ENCODE results near the gene GOLM1. TPM values are rescaled to one million over a fixed set of nuclear protein-coding genes. Genes with fewer than 3 reads are reported as not detected.
"Not testable (repeated sequence)": the region's sequence is repeated elsewhere in the genome, so short reads cannot be mapped to it uniquely, and the experiment has no call there.

Gene GOLM1, protein sequence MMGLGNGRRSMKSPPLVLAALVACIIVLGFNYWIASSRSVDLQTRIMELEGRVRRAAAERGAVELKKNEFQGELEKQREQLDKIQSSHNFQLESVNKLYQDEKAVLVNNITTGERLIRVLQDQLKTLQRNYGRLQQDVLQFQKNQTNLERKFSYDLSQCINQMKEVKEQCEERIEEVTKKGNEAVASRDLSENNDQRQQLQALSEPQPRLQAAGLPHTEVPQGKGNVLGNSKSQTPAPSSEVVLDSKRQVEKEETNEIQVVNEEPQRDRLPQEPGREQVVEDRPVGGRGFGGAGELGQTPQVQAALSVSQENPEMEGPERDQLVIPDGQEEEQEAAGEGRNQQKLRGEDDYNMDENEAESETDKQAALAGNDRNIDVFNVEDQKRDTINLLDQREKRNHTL
- total RNA-seq, result 1 to 10 TPM; 3.2 to 4.4 TPM

DNA sequence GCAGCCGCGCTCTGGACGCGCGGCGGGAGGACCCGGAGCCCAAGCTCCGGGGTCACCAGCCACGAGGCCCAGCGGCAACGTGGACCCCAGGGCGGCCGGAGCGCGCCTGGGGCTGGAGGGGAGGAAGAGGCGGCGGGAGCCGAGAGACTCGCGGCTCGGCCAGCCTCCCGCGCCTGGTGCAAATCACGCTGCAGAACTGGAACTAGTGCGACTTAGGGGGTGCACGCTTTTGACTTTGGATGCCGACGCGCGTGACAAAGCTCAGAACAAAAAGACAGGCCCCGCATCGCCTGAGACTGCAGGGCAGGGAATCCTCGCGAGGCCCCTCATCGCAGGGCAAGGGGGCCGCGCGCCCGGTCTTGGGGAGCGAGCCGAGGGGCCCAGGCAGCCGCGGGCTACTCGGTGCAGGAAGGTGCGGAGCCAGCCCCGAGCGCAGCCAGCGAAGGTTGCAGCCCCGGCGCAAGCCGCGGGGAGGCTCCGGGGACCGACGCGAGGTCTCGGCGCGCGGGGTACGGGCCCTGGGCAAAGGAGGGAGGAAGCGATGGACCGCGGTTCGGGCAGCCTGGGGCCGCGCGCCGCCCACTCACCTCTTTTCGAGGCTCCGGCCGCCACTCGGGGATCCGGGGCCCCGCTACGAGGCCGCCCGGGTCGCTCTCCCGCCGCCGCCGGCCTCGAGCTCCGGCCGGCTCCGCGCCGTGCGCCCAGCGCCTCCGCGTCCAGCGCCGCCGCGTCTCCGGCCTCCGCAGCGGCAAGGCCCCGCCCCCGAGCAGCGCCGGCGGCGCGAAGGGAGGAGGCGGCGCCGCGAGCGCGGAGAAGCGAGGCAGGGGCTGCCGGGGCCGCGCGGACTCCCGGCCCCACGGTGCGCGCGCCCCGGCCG, at the start of gene GOLM1:
Gene GOLM1 (minus strand): TSS at position 735 of the 877 bp plus-strand sequence. CDS start 20,238 bp downstream, outside the sequence.
- peaks cover 42% of the 10 kb centered on the region for H3K27me3 Mint-ChIP-seq
- peak within 1 kb of the TSS; percentile 75 for H3K4me3 Mint-ChIP-seq
- peaks cover 17% of the 10 kb centered on the region for H3K4me1 Mint-ChIP-seq
- POLR2A ChIA-PET, result no interaction called here
- H3K9me3 Mint-ChIP-seq, result no peaks in the 10 kb centered on the region
- H3K36me3 Mint-ChIP-seq (ENCODE audit: low read depth), result no peaks in the 10 kb centered on the region
- no peak within 1 kb of the TSS for H3K27ac Mint-ChIP-seq
- DNase-seq, result peak; percentile 36
- CTCF ChIA-PET, result interaction anchor here (1.1 kb wide), 1 partner anchor 241 kb away, joined by 3 read pairs; no protein-coding TSS in a partner anchor

DNA sequence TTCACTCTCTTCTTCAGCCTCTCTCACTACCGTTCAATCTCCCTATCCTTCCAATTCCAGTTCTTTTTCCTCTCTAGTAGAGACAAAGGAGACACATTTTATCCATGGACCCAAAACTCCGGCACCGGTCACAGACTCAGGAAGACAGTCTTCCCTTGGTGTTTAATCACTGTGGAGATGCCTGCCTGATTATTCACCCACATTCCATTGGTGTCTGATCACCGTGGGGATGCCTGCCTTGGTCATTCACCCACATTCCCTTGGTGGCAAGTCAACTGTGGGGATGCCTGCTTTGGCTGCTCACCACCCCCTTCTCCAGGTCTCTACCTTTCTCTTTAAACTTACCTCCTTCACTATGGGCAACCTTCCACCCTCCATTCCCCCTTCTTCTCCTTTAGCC, 47.3 kb upstream of the GOLM1 start:
- H3K4me1 Mint-ChIP-seq; POLR2A ChIA-PET; H3K4me3 Mint-ChIP-seq; H3K27ac Mint-ChIP-seq; H3K9me3 Mint-ChIP-seq; DNase-seq; H3K27me3 Mint-ChIP-seq; H3K36me3 Mint-ChIP-seq (ENCODE audit: low read depth); CTCF ChIA-PET: not testable (repeated sequence)

DNA sequence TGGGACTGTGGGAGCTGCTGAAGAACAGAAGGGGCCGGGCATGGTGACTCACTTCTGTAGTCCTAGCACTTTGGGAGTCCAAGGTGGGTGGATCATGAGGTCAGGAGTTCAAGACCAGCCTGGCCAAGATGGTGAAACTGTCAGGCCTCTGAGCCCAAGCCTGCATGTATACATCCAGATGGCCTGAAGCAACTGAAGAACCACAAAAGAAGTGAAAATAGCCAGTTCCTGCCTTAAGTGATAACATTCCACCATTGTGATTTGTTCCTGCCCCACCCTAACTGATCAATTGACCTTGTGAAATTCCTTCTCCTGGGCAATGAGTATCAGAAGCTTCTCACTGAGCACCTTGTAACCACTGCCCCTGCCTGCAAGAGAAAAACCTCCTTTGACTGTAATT, 46.6 kb upstream of the GOLM1 start:
- POLR2A ChIA-PET; H3K36me3 Mint-ChIP-seq (ENCODE audit: low read depth); H3K4me1 Mint-ChIP-seq; H3K9me3 Mint-ChIP-seq; CTCF ChIA-PET; DNase-seq; H3K27ac Mint-ChIP-seq; H3K4me3 Mint-ChIP-seq; H3K27me3 Mint-ChIP-seq: not testable (repeated sequence)

DNA sequence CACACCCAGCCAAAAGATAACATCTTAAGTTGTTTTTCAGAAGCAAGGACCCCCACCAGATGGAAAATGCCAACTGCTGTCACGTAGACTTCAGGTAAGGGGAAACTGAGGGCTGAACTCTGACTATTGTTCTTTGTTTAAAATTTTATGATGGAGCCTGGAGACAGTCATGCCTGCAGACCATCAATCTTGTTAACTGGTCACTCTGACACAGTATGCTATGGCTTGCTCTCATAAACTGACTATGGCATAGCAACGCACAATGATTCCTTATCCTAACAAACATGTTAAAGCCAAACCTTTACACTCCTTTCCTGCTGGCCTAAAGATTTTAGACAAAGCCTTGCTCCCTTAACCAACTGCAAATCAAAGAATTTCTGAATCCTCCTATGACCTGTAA, 43.6 kb upstream of the GOLM1 start:
- no peaks in the 10 kb centered on the region for H3K4me1 Mint-ChIP-seq
- ChIA-PET POLR2A (no interaction called here), CTCF (no interaction called here)
- no peak for DNase-seq
- no peaks in the 10 kb centered on the region for H3K36me3 Mint-ChIP-seq (ENCODE audit: low read depth)
- peaks cover 2% of the 10 kb centered on the region for H3K27me3 Mint-ChIP-seq
- no peak overlapping the region for H3K4me3 Mint-ChIP-seq
- H3K9me3 Mint-ChIP-seq, result peaks cover 1% of the 10 kb centered on the region
- H3K27ac Mint-ChIP-seq, result no peak overlapping the region

DNA sequence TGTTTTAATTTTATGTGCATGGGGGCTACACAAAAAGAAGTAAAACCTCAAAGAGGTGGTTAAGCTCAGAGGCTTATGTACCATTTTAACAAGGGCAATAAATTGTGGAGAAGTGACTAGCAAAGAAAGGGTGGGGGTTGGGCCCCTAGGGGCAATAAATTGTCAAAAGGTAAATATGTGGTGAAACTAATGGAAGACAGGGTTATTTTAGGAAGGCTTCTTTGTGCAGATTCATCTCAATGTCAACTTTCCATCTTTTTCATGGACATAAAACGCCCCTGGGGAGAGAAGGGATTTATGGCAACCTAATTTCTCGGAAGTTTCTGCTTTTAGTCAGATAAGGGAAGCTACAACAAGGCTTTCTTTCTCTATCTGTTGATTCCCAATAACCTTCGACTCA, 42.5 kb upstream of the GOLM1 start:
- Mint-ChIP-seq H3K9me3 (peaks cover 1% of the 10 kb centered on the region), H3K4me1 (no peaks in the 10 kb centered on the region), H3K36me3 (ENCODE audit: low read depth) (no peaks in the 10 kb centered on the region), H3K27me3 (peaks cover 2% of the 10 kb centered on the region), H3K27ac (no peak overlapping the region), H3K4me3 (no peak overlapping the region)
- ChIA-PET POLR2A (no interaction called here), CTCF (no interaction called here)
- DNase-seq, result no peak

DNA sequence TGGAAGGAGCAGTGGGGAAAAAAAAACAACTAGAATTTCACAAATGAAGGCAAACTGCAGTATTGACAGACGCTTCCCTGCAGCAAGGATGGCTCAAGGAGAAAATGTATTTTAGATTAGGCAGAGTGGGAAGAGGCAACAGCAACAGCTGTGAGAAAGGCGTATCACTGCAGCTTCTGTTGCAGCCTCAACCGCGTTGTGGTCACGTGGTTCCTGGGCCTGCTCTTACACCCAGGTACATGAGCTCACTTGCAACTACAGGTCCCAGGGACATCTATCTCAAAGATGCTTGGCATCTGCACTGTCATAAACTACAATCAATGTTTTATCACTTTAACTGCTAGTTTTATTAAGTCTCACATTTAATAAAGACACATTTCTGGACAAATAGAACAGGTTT, 36.0 kb upstream of the GOLM1 start:
- no peaks in the 10 kb centered on the region for H3K36me3 Mint-ChIP-seq (ENCODE audit: low read depth)
- H3K27me3 Mint-ChIP-seq, result peaks cover 2% of the 10 kb centered on the region
- no peak for DNase-seq
- H3K4me1 Mint-ChIP-seq, result no peaks in the 10 kb centered on the region
- peaks cover 2% of the 10 kb centered on the region for H3K9me3 Mint-ChIP-seq
- ChIA-PET POLR2A (no interaction called here), CTCF (interaction anchor here (1.9 kb wide), 1 partner anchor 68 kb away, joined by 4 read pairs; no protein-coding TSS in a partner anchor)
- H3K27ac Mint-ChIP-seq, result no peak overlapping the region
- no peak overlapping the region for H3K4me3 Mint-ChIP-seq

DNA sequence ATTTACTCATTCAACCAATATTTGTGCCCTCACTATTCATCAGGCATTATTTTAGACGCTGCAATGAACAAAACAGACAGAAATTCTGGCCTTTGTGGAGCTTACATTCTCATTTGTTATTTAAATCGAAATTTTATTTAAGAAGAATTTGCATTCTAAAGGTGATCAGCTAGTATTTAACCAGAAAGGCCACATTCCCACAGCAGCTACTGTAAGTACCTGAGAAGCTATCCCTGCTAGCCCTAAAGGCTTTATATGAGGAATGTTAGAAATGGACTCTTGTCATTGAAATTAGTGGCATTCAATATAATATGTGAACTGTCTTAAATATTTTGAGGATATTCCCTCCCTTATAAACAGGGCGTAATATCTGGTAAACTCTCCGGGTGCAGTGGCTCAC, 35.0 kb upstream of the GOLM1 start:
- no peaks in the 10 kb centered on the region for H3K4me1 Mint-ChIP-seq
- H3K27ac Mint-ChIP-seq, result no peak overlapping the region
- no peak overlapping the region for H3K4me3 Mint-ChIP-seq
- DNase-seq, result no peak
- ChIA-PET POLR2A (no interaction called here), CTCF (no interaction called here)
- peaks cover 2% of the 10 kb centered on the region for H3K27me3 Mint-ChIP-seq
- H3K36me3 Mint-ChIP-seq (ENCODE audit: low read depth), result no peaks in the 10 kb centered on the region
- H3K9me3 Mint-ChIP-seq, result peaks cover 2% of the 10 kb centered on the region

DNA sequence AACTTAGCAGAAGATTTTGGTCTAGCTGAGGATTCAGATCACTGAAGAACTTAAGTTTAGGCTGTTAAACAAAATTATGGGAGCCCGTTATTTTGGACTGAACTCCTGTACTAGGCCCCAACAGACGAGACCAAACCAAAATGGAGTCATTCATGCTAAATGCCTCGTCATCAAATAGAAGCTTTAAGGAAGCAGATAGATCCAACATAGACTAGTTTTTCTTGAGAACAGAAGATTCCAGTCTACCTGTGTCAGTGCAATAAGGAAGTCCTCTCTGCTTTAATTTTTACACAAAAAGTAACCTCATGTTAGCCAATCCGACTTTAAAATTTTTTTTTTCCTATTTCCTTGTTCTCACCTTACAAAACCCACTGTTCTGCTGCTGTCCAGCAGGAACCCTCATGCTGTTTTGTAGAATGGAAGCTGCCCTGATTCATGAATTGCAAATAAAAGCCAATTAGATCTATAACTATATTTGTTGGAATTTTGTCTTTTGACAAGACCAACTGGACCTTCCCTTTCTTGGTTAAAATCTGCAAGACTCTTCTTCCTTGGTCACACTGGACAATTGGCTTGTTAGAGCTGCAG, 29.0 kb upstream of the GOLM1 start:
- POLR2A ChIA-PET, result no interaction called here
- H3K4me1 Mint-ChIP-seq, result no peaks in the 10 kb centered on the region
- peaks cover 2% of the 10 kb centered on the region for H3K9me3 Mint-ChIP-seq
- CTCF ChIA-PET, result no interaction called here
- DNase-seq, result no peak
- no peak overlapping the region for H3K27ac Mint-ChIP-seq
- H3K27me3 Mint-ChIP-seq, result peaks cover 2% of the 10 kb centered on the region
- no peaks in the 10 kb centered on the region for H3K36me3 Mint-ChIP-seq (ENCODE audit: low read depth)
- H3K4me3 Mint-ChIP-seq, result no peak overlapping the region

DNA sequence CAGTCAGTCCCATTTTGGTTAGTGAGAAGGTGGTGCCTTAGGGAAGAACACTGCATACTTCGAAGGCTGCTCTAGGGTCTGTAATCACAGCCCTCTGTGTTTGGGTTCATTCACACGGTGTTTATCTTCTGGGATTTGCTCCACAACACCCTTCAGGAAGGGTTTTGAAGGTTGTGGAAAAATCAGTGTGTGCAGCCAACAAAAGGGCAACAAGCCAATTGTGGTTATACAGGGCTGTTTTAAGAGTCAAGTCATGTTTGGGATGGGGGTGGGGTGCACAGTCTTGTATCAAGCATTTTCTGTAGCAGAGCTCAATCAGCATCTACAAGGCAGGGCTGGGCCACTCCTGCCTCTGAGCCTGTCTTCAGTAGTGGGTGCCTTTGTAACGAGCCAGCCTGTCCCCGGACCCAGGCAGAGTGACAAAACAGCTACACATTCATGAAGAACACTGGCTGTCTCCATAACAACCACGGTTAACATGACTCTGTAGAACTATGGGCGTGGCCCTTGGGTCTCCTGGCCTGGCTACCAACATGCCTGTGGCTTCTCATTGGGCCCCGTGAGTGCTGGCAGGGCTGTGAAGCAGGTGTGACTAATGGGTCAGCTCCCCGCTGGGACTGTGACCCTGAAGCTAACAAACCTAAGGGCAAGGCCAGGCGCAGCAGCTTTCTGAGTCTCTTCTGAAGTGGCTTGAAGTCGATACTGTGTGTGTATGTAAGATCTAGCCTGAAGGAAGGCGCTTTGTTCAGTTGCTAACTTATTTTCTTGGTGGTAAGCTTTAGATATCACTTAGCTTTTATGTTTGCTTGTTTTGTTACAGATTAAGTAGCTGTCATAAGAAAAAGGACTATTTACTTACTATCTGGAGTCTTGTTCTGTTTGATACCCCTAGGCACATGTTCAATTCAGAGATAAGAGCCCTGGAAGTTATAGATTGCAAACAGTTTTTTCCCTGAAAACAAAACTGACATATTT, 27.9 kb upstream of the GOLM1 start:
- no peak overlapping the region for H3K27ac Mint-ChIP-seq
- no peaks in the 10 kb centered on the region for H3K4me1 Mint-ChIP-seq
- ChIA-PET CTCF (no interaction called here), POLR2A (no interaction called here)
- H3K4me3 Mint-ChIP-seq, result no peak overlapping the region
- H3K9me3 Mint-ChIP-seq, result peaks cover under 1% of the 10 kb centered on the region
- H3K36me3 Mint-ChIP-seq (ENCODE audit: low read depth), result no peaks in the 10 kb centered on the region
- H3K27me3 Mint-ChIP-seq, result peaks cover under 1% of the 10 kb centered on the region
- no peak for DNase-seq

DNA sequence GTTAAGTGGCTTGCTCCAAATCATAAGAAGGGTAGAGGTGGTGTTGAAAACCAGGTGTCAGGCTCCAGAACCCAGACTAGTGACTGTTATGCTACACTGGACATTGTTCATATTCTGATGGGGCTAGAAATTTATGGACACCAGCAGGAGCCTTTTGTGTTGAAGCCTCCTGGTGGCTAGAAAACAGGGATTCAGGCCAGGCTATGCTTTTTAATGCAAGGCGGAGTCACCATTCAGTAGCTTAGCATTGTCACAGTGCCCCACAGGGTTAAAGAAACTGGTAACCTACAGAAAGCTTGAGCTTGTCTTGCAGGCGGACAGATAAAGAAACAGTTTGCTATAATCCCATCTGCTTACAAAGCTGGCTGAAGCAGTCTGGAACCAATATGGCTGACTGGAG, 23.0 kb upstream of the GOLM1 start:
- Mint-ChIP-seq H3K4me3 (no peak overlapping the region), H3K27ac (no peak overlapping the region), H3K27me3 (no peaks in the 10 kb centered on the region), H3K36me3 (ENCODE audit: low read depth) (no peaks in the 10 kb centered on the region), H3K4me1 (no peaks in the 10 kb centered on the region), H3K9me3 (no peaks in the 10 kb centered on the region)
- ChIA-PET POLR2A (no interaction called here), CTCF (no interaction called here)
- no peak for DNase-seq

DNA sequence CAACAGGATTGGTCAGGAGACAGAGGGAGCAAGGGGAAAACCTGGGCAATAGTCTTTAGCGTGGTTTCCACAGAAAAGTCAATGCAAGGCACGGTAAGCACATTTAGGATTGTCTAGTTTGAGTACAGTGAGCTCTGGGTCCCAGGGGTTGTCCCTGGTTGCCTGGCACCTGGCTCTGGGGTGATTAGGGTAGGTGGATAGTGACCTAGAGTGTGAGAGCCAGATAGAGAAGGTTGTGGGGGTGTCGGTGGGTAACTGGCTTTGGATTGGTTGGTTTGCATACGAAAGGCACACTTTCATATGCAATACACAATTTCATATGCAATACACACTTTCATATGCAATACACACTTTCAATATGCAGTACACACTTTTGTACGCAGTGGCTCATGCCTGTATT, 20.1 kb upstream of the GOLM1 start:
- Mint-ChIP-seq H3K9me3 (no peaks in the 10 kb centered on the region), H3K4me3 (no peak overlapping the region), H3K36me3 (ENCODE audit: low read depth) (no peaks in the 10 kb centered on the region), H3K27me3 (peaks cover 2% of the 10 kb centered on the region), H3K4me1 (no peaks in the 10 kb centered on the region), H3K27ac (no peak overlapping the region)
- DNase-seq, result no peak
- ChIA-PET CTCF (no interaction called here), POLR2A (no interaction called here)

DNA sequence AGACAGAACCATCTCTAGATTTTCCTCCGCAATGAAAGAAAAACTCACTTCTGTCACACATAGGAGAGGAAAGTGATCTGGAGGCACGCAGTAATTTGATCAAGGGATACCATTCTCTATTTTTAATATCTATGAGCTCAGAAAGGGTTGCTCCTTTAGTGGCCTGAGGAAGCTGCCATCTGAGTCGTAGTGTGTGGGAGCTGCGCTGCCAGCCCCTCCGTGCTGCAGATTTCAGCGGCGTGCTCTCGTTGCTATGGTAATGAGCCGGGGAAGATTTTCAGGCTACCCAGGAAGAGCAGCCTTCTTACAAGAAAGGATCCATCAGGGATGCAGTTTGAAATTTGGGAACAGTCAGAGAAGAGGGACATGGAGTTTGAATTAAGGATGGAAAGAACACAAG, 17.1 kb upstream of the GOLM1 start:
- no peak overlapping the region for H3K4me3 Mint-ChIP-seq
- no peaks in the 10 kb centered on the region for H3K36me3 Mint-ChIP-seq (ENCODE audit: low read depth)
- peaks cover 7% of the 10 kb centered on the region for H3K27me3 Mint-ChIP-seq
- ChIA-PET POLR2A (no interaction called here), CTCF (no interaction called here)
- no peak for DNase-seq
- no peaks in the 10 kb centered on the region for H3K4me1 Mint-ChIP-seq
- no peaks in the 10 kb centered on the region for H3K9me3 Mint-ChIP-seq
- no peak overlapping the region for H3K27ac Mint-ChIP-seq

DNA sequence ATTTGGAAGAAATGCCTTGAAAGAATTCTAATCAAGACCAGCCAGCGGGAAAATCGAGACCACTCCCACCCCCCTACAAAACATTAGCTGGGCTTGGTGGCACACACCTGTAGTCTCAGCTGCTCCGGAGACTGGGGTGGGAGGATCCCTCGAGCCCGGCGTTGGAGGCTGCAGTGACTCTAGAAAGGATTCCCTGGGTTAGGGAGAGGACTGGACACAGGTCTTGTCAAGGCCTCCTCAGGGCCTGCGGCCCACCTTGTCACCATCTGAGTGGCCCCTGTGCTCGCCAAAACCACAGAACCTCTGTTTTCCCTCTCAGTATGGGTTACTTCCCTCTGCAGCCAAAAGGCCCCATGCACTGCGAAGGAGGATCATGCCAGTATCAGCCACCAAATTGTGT, 16.5 kb upstream of the GOLM1 start:
- POLR2A ChIA-PET, result no interaction called here
- H3K36me3 Mint-ChIP-seq (ENCODE audit: low read depth), result no peaks in the 10 kb centered on the region

More for the DNA sequence above, 16.5 kb upstream of the GOLM1 start:
- no peaks in the 10 kb centered on the region for H3K9me3 Mint-ChIP-seq
- H3K27me3 Mint-ChIP-seq, result peaks cover 7% of the 10 kb centered on the region
- CTCF ChIA-PET, result no interaction called here
- no peaks in the 10 kb centered on the region for H3K4me1 Mint-ChIP-seq
- DNase-seq, result no peak
- no peak overlapping the region for H3K27ac Mint-ChIP-seq
- H3K4me3 Mint-ChIP-seq, result no peak overlapping the region

Data from activated CD4-positive, alpha-beta memory T cell treated with anti-CD3 and anti-CD28 coated beads, Interleukin-2, amount 10 ng/mL, durations not matched to agents 7 days and 5 days (primary cell).